Erythroblast (primary cell): ENCODE data around the gene TNIK.

ENCODE experiments used
- DNase-seq, 2 experiments: peaks; one replicate each; lab custom pipeline; 2025; lab: John Stamatoyannopoulos, UW
- GATA1 ChIP-seq: IDR thresholded peaks from 2 replicates; pipeline ENCODE4 v1.6.1; 2011; ENCODE audit warnings: low read depth, mild to moderate bottlenecking, control low read depth, low read length, moderate library complexity
- POLR2A ChIP-seq: IDR thresholded peaks from 2 replicates; pipeline ENCODE4 v1.6.1; 2011; ENCODE audit warnings: mild to moderate bottlenecking, low read length

The TNIK gene

GRCh38 chr3:171169866-171170265 lies 290.3 kb downstream of the TNIK start:
- TF ChIP-seq GATA1, result no peak
- TF ChIP-seq POLR2A, result no peak

GRCh38 chr3:171169443-171169842 lies 290.8 kb downstream of the TNIK start:
- TF ChIP-seq GATA1, result no peak
- DNase-seq, result no peak

More at GRCh38 chr3:171169866-171170265, 290.3 kb downstream of the TNIK start:
- DNase-seq, result no peak

GRCh38 chr3:171168551-171168950 lies 291.7 kb downstream of the TNIK start:
- DNase-seq, result no peak
- TF ChIP-seq GATA1, result no peak
- TF ChIP-seq POLR2A, result no peak

- peak in 1 of 2 experiments; percentile 6 for DNase-seq
- no peak for TF ChIP-seq POLR2A
- TF ChIP-seq GATA1, result no peak
These were observed 292.1 kb downstream of the TNIK start for GRCh38 chr3:171168086-171168485.

GRCh38 chr3:171165983-171166382 lies 294.2 kb downstream of the TNIK start:
- TF ChIP-seq POLR2A (no peak), GATA1 (no peak)
- no peak for DNase-seq

- TF ChIP-seq GATA1 (no peak), POLR2A (no peak)
- no peak for DNase-seq
These were observed 294.7 kb downstream of the TNIK start for GRCh38 chr3:171165499-171165921.

GRCh38 chr3:171164067-171164465 lies 296.1 kb downstream of the TNIK start:
- no peak for DNase-seq
- TF ChIP-seq POLR2A (no peak), GATA1 (no peak)

- peak; percentile 58 to 71 for DNase-seq
- TF ChIP-seq GATA1, result no peak
- no peak for TF ChIP-seq POLR2A
These were observed 296.8 kb downstream of the TNIK start for GRCh38 chr3:171163101-171164066.

GRCh38 chr3:171160325-171160724 lies 299.9 kb downstream of the TNIK start:
- TF ChIP-seq GATA1, result no peak
- no peak for TF ChIP-seq POLR2A
- peak; percentile 23 to 52 for DNase-seq

- no peak for DNase-seq
- no peak for TF ChIP-seq POLR2A
- TF ChIP-seq GATA1, result no peak
These were observed 300.4 kb downstream of the TNIK start for GRCh38 chr3:171159822-171160157.

GRCh38 chr3:171159024-171159821 lies 301.0 kb downstream of the TNIK start:
- TF ChIP-seq POLR2A (no peak), GATA1 (no peak)
- peak; percentile 73 to 75 for DNase-seq

- TF ChIP-seq GATA1, result no peak
- no peak for TF ChIP-seq POLR2A
- no peak for DNase-seq
These were observed 302.2 kb downstream of the TNIK start for GRCh38 chr3:171157980-171158379.

GRCh38 chr3:171157286-171157685 lies 302.9 kb downstream of the TNIK start:
- TF ChIP-seq POLR2A, result no peak
- no peak for TF ChIP-seq GATA1
- no peak for DNase-seq

- no peak for TF ChIP-seq POLR2A
- no peak for TF ChIP-seq GATA1
- peak; percentile 42 to 65 for DNase-seq
These were observed 303.7 kb downstream of the TNIK start for GRCh38 chr3:171156401-171157010.

GRCh38 chr3:171155122-171155700 lies 305.0 kb downstream of the TNIK start:
- no peak for DNase-seq
- TF ChIP-seq POLR2A (no peak), GATA1 (no peak)
